H9 (cell line): ENCODE results near the gene TTC12. TPM values are rescaled to one million over a fixed set of nuclear protein-coding genes. Genes with fewer than 3 reads are reported as not detected.

Experiments
- DNase-seq: peaks from one replicate; pipeline ENCODE4 v3.0.0-alpha.2; 2017
- H2AFZ ChIP-seq: one replicate; pipeline ENCODE4 v1.6.1; 2013; ENCODE audit warnings: mild to moderate bottlenecking, low read length, control low read depth, moderate library complexity
- H2AK5ac ChIP-seq: 2 replicates; pipeline ENCODE4 v1.6.1; 2013; ENCODE audit warnings: low read length, control low read depth, mixed read lengths; ENCODE audit not compliant: insufficient read length
- H2BK120ac ChIP-seq: one replicate; pipeline ENCODE4 v1.6.1; 2013; ENCODE audit warnings: low read depth, mild to moderate bottlenecking, low read length, control low read depth, inconsistent platforms; ENCODE audit not compliant: poor library complexity, severe bottlenecking
- H2BK12ac ChIP-seq: 2 replicates; pipeline ENCODE4 v1.6.1; 2013; ENCODE audit warnings: low read length, control low read depth, mixed read lengths, low read depth; ENCODE audit not compliant: insufficient read length
- H2BK15ac ChIP-seq: 2 replicates; pipeline ENCODE4 v1.6.1; 2013; ENCODE audit warnings: low read depth, low read length, control low read depth
- H2BK20ac ChIP-seq: one replicate; pipeline ENCODE4 v1.6.1; 2013; ENCODE audit warnings: low read depth, mild to moderate bottlenecking, low read length, control low read depth, inconsistent platforms; ENCODE audit not compliant: poor library complexity, severe bottlenecking
- H2BK5ac ChIP-seq: 2 replicates; pipeline ENCODE4 v1.6.1; 2013; ENCODE audit warnings: low read length, control low read depth, mixed read lengths; ENCODE audit not compliant: insufficient read length
- H3K14ac ChIP-seq: 2 replicates; pipeline ENCODE4 v1.6.1; 2013; ENCODE audit warnings: low read length, control low read depth; ENCODE audit not compliant: insufficient read depth
- H3K18ac ChIP-seq: 2 replicates; pipeline ENCODE4 v1.6.1; 2013; ENCODE audit warnings: low read depth, mild to moderate bottlenecking, mixed read lengths, low read length, control low read depth; ENCODE audit not compliant: insufficient read length
- H3K23ac ChIP-seq: 2 replicates; pipeline ENCODE4 v1.6.1; 2013; ENCODE audit warnings: low read length, control low read depth, mixed read lengths, low read depth; ENCODE audit not compliant: insufficient read length
- H3K23me2 ChIP-seq: 2 replicates; pipeline ENCODE4 v1.6.1; 2013; ENCODE audit warnings: low read depth, mild to moderate bottlenecking, mixed read lengths, low read length, control low read depth; ENCODE audit not compliant: insufficient read length, poor library complexity, severe bottlenecking
- H3K27ac ChIP-seq: 2 replicates; pipeline ENCODE4 v1.5.1; 2013; ENCODE audit warnings: low read length, control low read depth, mixed read lengths, low read depth; ENCODE audit not compliant: insufficient read length
- H3K27me3 ChIP-seq: 2 replicates; pipeline ENCODE4 v1.6.1; 2013; ENCODE audit warnings: low read length, control low read depth, inconsistent platforms; ENCODE audit not compliant: insufficient read depth
- H3K4ac ChIP-seq: 2 replicates; pipeline ENCODE4 v1.6.1; 2013; ENCODE audit warnings: low read depth, mild to moderate bottlenecking, control low read depth, inconsistent platforms, low read length, moderate library complexity
- H3K4me1 ChIP-seq: 2 replicates; pipeline ENCODE4 v1.6.1; 2013; ENCODE audit warnings: low read length, control low read depth, inconsistent platforms; ENCODE audit not compliant: insufficient read depth
- H3K4me2 ChIP-seq: 2 replicates; pipeline ENCODE4 v1.6.1; 2013; ENCODE audit warnings: low read length, control low read depth, mixed read lengths; ENCODE audit not compliant: insufficient read length, insufficient read depth
- H3K56ac ChIP-seq: 2 replicates; pipeline ENCODE4 v1.6.1; 2013; ENCODE audit warnings: low read depth, mild to moderate bottlenecking, mixed read lengths, low read length, control low read depth; ENCODE audit not compliant: insufficient read length
- H3K79me1 ChIP-seq: 2 replicates; pipeline ENCODE4 v1.6.1; 2013; ENCODE audit warnings: low read depth, mild to moderate bottlenecking, moderate library complexity, low read length, control low read depth, inconsistent platforms; ENCODE audit not compliant: insufficient read depth, poor library complexity, severe bottlenecking
- H3K79me2 ChIP-seq: 2 replicates; pipeline ENCODE4 v1.6.1; 2013; ENCODE audit warnings: low read length, control low read depth, inconsistent platforms; ENCODE audit not compliant: insufficient read depth
- H3K9ac ChIP-seq: 2 replicates; pipeline ENCODE4 v1.6.1; 2013; ENCODE audit warnings: low read length, control low read depth, mixed read lengths; ENCODE audit not compliant: insufficient read length; ENCODE audit errors: extremely low read depth
- H3K9me3 ChIP-seq: one replicate; pipeline ENCODE4 v1.6.1; 2013; ENCODE audit warnings: low read depth, low read length, inconsistent platforms; ENCODE audit not compliant: control insufficient read depth
- H3T11ph ChIP-seq: one replicate; pipeline ENCODE4 v1.6.1; 2013; ENCODE audit warnings: mild to moderate bottlenecking, low read length, control low read depth, inconsistent platforms
- H4K20me1 ChIP-seq: one replicate; pipeline ENCODE4 v1.6.1; 2013; ENCODE audit not compliant: control insufficient read depth, insufficient read length, insufficient read depth
- H4K5ac ChIP-seq: 2 replicates; pipeline ENCODE4 v1.6.1; 2013; ENCODE audit warnings: low read depth, mild to moderate bottlenecking, mixed read lengths, low read length, control low read depth; ENCODE audit not compliant: insufficient read length
- H4K8ac ChIP-seq: replicated peaks from 2 replicates; pipeline ENCODE4 v1.6.1; 2013; ENCODE audit warnings: low read length, control low read depth, mixed read lengths, low read depth; ENCODE audit not compliant: insufficient read length
- H4K91ac ChIP-seq: 2 replicates; pipeline ENCODE4 v1.6.1; 2013; ENCODE audit warnings: low read depth, mild to moderate bottlenecking, moderate library complexity, mixed read lengths, low read length, control low read depth; ENCODE audit not compliant: insufficient read length
- H3K27ac Mint-ChIP-seq, 3 experiments: 2 replicates in 2 of 3; 3 replicates in 1 of 3; pipeline ENCODE4 v1.8.0; 2020 to 2021; ENCODE audit warnings: mixed read lengths in 3 of 3, mild to moderate bottlenecking in 1 of 3, moderate library complexity in 1 of 3
- H3K27me3 Mint-ChIP-seq: 2 replicates; pipeline ENCODE4 v1.8.0; 2021; ENCODE audit warnings: low read depth, mild to moderate bottlenecking, moderate library complexity, mixed read lengths
- H3K36me3 Mint-ChIP-seq, 3 experiments: 2 replicates in 2 of 3; 3 replicates in 1 of 3; pipeline ENCODE4 v1.8.0; 2020 to 2021; ENCODE audit warnings: low read depth in 3 of 3, mixed read lengths in 3 of 3; ENCODE audit not compliant: insufficient read depth in 1 of 3
- H3K4me1 Mint-ChIP-seq, 2 experiments: 2 replicates each; pipeline ENCODE4 v1.8.0; 2020; ENCODE audit warnings: mixed read lengths in 2 of 2
- H3K4me3 Mint-ChIP-seq, 2 experiments: 2 replicates in 1 of 2; 3 replicates in 1 of 2; pipeline ENCODE4 v1.8.0; 2020 to 2021; ENCODE audit warnings: mild to moderate bottlenecking in 2 of 2, mixed read lengths in 2 of 2, moderate library complexity in 1 of 2
- H3K9me3 Mint-ChIP-seq, 2 experiments: 2 replicates in 1 of 2; 3 replicates in 1 of 2; pipeline ENCODE4 v1.8.0; 2020; ENCODE audit warnings: mild to moderate bottlenecking in 2 of 2, mixed read lengths in 2 of 2, moderate library complexity in 1 of 2
- CTCF ChIP-seq: fragments of 200-600 bp; sonication (generic); conservative IDR thresholded peaks from 3 replicates; pipeline ENCODE4 v1.8.0; 2021; ENCODE audit warnings: antibody characterized with exemption, mild to moderate bottlenecking
- WGBS: extraction: QIAGEN DNeasy Blood & Tissue Kit; methylation state at CpG from one replicate; pipeline ENCODE4 v1.1.7; 2013; ENCODE audit warnings: missing lambda C conversion rate, low lambda C conversion rate, mixed read lengths; ENCODE audit not compliant: insufficient read length; ENCODE audit errors: extremely low coverage; 5-methylcytosine and 5-hydroxymethylcytosine counted together
- total RNA-seq: library from RNA; stranded (reverse); gene quantifications from 2 replicates; pipeline ENCODE4 v1.2.1, GENCODE V29; 2021

TTC12 gene
- total RNA-seq, 1 experiment from 2014 or later = 8.3 TPM

- Histone ChIP-seq H3K27ac (no peak overlapping the region), H3K23me2 (no peaks in the 10 kb centered on the region), H3K14ac (no peak overlapping the region), H2BK15ac (no peak overlapping the region), H3K4me1 (no peaks in the 10 kb centered on the region), H3K9ac (no peak overlapping the region), H3K4me2 (no peak overlapping the region), H3K9me3 (no peaks in the 10 kb centered on the region), H3K4ac (no peak overlapping the region), H2BK12ac (no peak overlapping the region), H4K20me1 (no peaks in the 10 kb centered on the region), H4K91ac (no peak overlapping the region), H3K79me2 (no peaks in the 10 kb centered on the region), H3K23ac (no peak overlapping the region), H3K27me3 (no peaks in the 10 kb centered on the region), H4K8ac (no peak overlapping the region), H3K79me1 (no peaks in the 10 kb centered on the region), H3K18ac (no peak overlapping the region), H3T11ph (no peak overlapping the region), H3K56ac (no peak overlapping the region), H2BK5ac (no peak overlapping the region), H2BK120ac (no peak overlapping the region), H2AK5ac (no peak overlapping the region), H2AFZ (no peak overlapping the region), H4K5ac (no peak overlapping the region), H2BK20ac (no peak overlapping the region)
- peaks cover 3 to 10% of the 10 kb centered on the region in 2 experiments for H3K4me1 Mint-ChIP-seq
- no peak overlapping the region for H3K4me3 Mint-ChIP-seq
- no peak for TF ChIP-seq CTCF
- no CpG with 5 or more reads among the region's 4 CpGs for WGBS
- peaks cover 0 to 7% (median 5%) of the 10 kb centered on the region in 3 experiments; a peak in 4 of 7 replicates for H3K36me3 Mint-ChIP-seq
- H3K9me3 Mint-ChIP-seq = 0 out of 5 replicates have a peak, but pooled peaks cover 0 to 3% of the 10 kb centered on the region in 2 experiments
- no peak for DNase-seq
- H3K27me3 Mint-ChIP-seq = no peaks in the 10 kb centered on the region; the same call in 1 of the 2 replicates
- H3K27ac Mint-ChIP-seq = no peak overlapping the region
Observed at GRCh38 chr11:113351480-113351879, 37.1 kb downstream of the TTC12 start.
